ENCODE measurements around the gene PTGR1.

DNA sequence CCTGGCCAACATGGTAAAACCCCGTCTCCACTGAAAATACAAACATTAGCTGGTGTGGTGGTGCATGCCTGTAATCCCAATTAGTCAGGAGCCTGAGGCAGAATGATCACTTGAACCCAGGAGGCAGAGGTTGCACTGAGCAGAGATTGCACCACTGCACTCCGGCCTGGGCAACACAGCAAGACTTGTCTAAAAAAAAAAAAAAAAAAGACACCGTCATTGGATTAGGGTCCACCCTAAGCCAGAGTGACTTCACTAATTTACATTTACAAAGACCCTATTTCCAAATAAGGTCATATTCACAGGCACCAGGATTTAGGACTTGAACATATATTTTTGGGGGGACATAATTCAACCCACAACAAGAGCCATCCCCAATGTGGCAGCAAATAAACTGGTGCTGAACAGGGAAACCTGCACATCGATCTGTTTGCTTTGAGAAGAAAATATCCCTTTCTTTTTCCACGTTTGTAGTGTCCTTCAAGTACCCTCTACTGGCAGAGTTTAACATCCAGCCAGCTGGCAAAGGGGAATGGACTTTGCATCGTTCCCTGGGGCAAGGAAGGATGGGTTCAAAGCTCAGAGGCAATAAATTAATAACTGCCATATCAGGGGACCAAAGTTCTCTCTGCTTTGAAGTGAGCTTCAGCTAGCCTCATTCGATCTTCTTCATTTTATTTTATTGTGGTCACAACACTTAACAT lies 28.0 kb upstream of the PTGR1 start:
- TF ChIP-seq, protein P1, sequence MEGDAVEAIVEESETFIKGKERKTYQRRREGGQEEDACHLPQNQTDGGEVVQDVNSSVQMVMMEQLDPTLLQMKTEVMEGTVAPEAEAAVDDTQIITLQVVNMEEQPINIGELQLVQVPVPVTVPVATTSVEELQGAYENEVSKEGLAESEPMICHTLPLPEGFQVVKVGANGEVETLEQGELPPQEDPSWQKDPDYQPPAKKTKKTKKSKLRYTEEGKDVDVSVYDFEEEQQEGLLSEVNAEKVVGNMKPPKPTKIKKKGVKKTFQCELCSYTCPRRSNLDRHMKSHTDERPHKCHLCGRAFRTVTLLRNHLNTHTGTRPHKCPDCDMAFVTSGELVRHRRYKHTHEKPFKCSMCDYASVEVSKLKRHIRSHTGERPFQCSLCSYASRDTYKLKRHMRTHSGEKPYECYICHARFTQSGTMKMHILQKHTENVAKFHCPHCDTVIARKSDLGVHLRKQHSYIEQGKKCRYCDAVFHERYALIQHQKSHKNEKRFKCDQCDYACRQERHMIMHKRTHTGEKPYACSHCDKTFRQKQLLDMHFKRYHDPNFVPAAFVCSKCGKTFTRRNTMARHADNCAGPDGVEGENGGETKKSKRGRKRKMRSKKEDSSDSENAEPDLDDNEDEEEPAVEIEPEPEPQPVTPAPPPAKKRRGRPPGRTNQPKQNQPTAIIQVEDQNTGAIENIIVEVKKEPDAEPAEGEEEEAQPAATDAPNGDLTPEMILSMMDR (IDR thresholded peaks at IDR 0.05): no peak
- no peak for TF ChIP-seq POLR2A (IDR thresholded peaks at IDR 0.05)

All from lower leg skin (tissue), 3 donors.